H1 (cell line): ENCODE results near the gene INHBB. TPM values are rescaled to one million over a fixed set of nuclear protein-coding genes. Genes with fewer than 3 reads are reported as not detected.

ENCODE experiments used
- ASH2L ChIP-seq: fragments of 200-600, 300-600 bp; sonication (generic); IDR thresholded peaks from one replicate; pipeline ENCODE4 v1.7.1; 2017; ENCODE audit warnings: low read length
- CEBPB ChIP-seq: IDR thresholded peaks from 2 replicates; pipeline ENCODE4 v1.6.1; 2012; ENCODE audit warnings: low read depth, low read length
- CHD2 ChIP-seq: IDR thresholded peaks from 2 replicates; pipeline ENCODE4 v1.6.1; 2012; ENCODE audit warnings: low read length, improper control_type of control experiment
- FOSL1 ChIP-seq: IDR thresholded peaks from 2 replicates; pipeline ENCODE4 v1.6.1; 2011; ENCODE audit warnings: mild to moderate bottlenecking, low read depth, low read length, moderate library complexity; ENCODE audit not compliant: insufficient read depth
- KDM5A ChIP-seq: fragments of 200-600 bp; IDR thresholded peaks from 2 replicates; pipeline ENCODE4 v1.7.1; 2012; ENCODE audit warnings: mild to moderate bottlenecking, low read length, inconsistent platforms, mixed read lengths
- NANOG ChIP-seq: IDR thresholded peaks from 2 replicates; pipeline ENCODE4 v1.6.1; 2011; ENCODE audit warnings: low read length, low read depth, mild to moderate bottlenecking, inconsistent platforms; ENCODE audit not compliant: insufficient read depth, poor library complexity, severe bottlenecking
- RAD21 ChIP-seq, 2 experiments: IDR thresholded peaks in 1 of 2; conservative IDR thresholded peaks in 1 of 2; 2 replicates each; pipeline ENCODE4 v1.6.1; 2011; ENCODE audit warnings: low read depth in 2 of 2, low read length in 2 of 2, improper control_type of control experiment in 1 of 2, inconsistent platforms in 1 of 2, mild to moderate bottlenecking in 1 of 2, moderate library complexity in 1 of 2
- RBBP5 ChIP-seq: IDR thresholded peaks from 2 replicates; pipeline ENCODE4 v1.7.1; 2012; ENCODE audit warnings: low read depth, mild to moderate bottlenecking, inconsistent platforms, low read length, moderate library complexity, borderline replicate concordance
- SIN3A ChIP-seq, 2 experiments: IDR thresholded peaks in 1 of 2; conservative IDR thresholded peaks in 1 of 2; 2 replicates each; pipeline ENCODE4 v1.6.1; 2011 to 2012; ENCODE audit warnings: low read length in 2 of 2, improper control_type of control experiment in 1 of 2, low read depth in 1 of 2, mild to moderate bottlenecking in 1 of 2
- polyA plus RNA-seq, 7 experiments: library from polyadenylated mRNA; depleted of rRNA in 3 of 7; stranded (reverse) in 5 of 7; unstranded in 2 of 7; fragments of >200 nt in 5 of 7; fragments of 200-250 nt in 2 of 7; gene quantifications; 1 replicate in 5 of 7; 2 replicates in 1 of 7; 4 replicates in 1 of 7; pipeline versions ENCODE4 v1.2.1 to v1.2.3, GENCODE V29; 2011 to 2013; ENCODE audit warnings: missing spikeins in 2 of 7, mixed read lengths in 2 of 7
- total RNA-seq: library from RNA; stranded (reverse); fragmentation: NEBNext Ultra II Directional; extraction: Animal tissue kit (Norgen Biotek cat#: 25700); gene quantifications from 2 replicates; pipeline ENCODE4 v1.2.1, GENCODE V29; 2021
- TF ChIP-seq, protein P1 (sequence below): fragments of 300-600 bp; sonication (generic); IDR thresholded peaks from 2 replicates; pipeline ENCODE4 v1.7.1; 2012; ENCODE audit warnings: low read length, moderate library complexity, mild to moderate bottlenecking, inconsistent platforms; ENCODE audit not compliant: insufficient replicate concordance

Gene INHBB
- total and polyA plus RNA-seq, 2 of the 8 experiments (the other 6 are each of a cell fraction or from before 2014, with no cell fraction given): 0.30 to 0.32 TPM

DNA sequence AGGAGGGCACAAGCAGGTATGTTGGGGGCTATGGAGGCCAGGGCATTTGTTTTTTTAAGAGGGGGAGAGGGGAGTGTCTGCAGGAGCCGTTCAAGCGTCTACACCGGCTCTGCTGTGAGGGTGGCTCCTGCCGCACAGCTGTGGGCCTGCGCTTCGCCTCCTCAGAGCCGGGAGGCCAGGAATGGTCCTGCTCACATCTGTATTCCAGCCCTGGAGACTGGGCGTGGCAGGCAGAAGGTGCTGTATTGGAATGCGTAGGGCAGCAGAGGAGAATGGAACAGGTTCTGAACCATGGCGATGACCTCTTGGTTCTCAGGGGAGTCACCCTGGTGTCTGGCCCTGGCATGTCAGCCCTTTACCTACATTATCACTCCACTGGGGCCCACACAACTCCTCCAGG, 26.8 kb upstream of the INHBB start (continued):
- TF ChIP-seq, protein P1, sequence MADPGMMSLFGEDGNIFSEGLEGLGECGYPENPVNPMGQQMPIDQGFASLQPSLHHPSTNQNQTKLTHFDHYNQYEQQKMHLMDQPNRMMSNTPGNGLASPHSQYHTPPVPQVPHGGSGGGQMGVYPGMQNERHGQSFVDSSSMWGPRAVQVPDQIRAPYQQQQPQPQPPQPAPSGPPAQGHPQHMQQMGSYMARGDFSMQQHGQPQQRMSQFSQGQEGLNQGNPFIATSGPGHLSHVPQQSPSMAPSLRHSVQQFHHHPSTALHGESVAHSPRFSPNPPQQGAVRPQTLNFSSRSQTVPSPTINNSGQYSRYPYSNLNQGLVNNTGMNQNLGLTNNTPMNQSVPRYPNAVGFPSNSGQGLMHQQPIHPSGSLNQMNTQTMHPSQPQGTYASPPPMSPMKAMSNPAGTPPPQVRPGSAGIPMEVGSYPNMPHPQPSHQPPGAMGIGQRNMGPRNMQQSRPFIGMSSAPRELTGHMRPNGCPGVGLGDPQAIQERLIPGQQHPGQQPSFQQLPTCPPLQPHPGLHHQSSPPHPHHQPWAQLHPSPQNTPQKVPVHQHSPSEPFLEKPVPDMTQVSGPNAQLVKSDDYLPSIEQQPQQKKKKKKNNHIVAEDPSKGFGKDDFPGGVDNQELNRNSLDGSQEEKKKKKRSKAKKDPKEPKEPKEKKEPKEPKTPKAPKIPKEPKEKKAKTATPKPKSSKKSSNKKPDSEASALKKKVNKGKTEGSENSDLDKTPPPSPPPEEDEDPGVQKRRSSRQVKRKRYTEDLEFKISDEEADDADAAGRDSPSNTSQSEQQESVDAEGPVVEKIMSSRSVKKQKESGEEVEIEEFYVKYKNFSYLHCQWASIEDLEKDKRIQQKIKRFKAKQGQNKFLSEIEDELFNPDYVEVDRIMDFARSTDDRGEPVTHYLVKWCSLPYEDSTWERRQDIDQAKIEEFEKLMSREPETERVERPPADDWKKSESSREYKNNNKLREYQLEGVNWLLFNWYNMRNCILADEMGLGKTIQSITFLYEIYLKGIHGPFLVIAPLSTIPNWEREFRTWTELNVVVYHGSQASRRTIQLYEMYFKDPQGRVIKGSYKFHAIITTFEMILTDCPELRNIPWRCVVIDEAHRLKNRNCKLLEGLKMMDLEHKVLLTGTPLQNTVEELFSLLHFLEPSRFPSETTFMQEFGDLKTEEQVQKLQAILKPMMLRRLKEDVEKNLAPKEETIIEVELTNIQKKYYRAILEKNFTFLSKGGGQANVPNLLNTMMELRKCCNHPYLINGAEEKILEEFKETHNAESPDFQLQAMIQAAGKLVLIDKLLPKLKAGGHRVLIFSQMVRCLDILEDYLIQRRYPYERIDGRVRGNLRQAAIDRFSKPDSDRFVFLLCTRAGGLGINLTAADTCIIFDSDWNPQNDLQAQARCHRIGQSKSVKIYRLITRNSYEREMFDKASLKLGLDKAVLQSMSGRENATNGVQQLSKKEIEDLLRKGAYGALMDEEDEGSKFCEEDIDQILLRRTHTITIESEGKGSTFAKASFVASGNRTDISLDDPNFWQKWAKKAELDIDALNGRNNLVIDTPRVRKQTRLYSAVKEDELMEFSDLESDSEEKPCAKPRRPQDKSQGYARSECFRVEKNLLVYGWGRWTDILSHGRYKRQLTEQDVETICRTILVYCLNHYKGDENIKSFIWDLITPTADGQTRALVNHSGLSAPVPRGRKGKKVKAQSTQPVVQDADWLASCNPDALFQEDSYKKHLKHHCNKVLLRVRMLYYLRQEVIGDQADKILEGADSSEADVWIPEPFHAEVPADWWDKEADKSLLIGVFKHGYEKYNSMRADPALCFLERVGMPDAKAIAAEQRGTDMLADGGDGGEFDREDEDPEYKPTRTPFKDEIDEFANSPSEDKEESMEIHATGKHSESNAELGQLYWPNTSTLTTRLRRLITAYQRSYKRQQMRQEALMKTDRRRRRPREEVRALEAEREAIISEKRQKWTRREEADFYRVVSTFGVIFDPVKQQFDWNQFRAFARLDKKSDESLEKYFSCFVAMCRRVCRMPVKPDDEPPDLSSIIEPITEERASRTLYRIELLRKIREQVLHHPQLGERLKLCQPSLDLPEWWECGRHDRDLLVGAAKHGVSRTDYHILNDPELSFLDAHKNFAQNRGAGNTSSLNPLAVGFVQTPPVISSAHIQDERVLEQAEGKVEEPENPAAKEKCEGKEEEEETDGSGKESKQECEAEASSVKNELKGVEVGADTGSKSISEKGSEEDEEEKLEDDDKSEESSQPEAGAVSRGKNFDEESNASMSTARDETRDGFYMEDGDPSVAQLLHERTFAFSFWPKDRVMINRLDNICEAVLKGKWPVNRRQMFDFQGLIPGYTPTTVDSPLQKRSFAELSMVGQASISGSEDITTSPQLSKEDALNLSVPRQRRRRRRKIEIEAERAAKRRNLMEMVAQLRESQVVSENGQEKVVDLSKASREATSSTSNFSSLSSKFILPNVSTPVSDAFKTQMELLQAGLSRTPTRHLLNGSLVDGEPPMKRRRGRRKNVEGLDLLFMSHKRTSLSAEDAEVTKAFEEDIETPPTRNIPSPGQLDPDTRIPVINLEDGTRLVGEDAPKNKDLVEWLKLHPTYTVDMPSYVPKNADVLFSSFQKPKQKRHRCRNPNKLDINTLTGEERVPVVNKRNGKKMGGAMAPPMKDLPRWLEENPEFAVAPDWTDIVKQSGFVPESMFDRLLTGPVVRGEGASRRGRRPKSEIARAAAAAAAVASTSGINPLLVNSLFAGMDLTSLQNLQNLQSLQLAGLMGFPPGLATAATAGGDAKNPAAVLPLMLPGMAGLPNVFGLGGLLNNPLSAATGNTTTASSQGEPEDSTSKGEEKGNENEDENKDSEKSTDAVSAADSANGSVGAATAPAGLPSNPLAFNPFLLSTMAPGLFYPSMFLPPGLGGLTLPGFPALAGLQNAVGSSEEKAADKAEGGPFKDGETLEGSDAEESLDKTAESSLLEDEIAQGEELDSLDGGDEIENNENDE: no peak
- TF ChIP-seq FOSL1 (no peak), SIN3A (conservative IDR thresholded peaks at IDR 0.05 in 1 of 2, IDR thresholded peaks at IDR 0.05 in 1 of 2; ENCODE audit: low read depth in 1 of 2, low read length in 2 of 2) (no peak), CEBPB (no peak), KDM5A (no peak), NANOG (no peak), ASH2L (no peak), CHD2 (no peak), RAD21 (IDR thresholded peaks at IDR 0.05 in 1 of 2, conservative IDR thresholded peaks at IDR 0.05 in 1 of 2; ENCODE audit: low read depth in 2 of 2, low read length in 2 of 2) (no peak), RBBP5 (no peak)
